ENCODE data around the gene NCAN.
A peak's percentile ranks its signal among the peaks of the same experiment; 100 is the strongest.

- peak; percentile 90 for TF ChIP-seq MAX (IDR thresholded peaks at IDR 0.05)
- TF ChIP-seq, protein P1, sequence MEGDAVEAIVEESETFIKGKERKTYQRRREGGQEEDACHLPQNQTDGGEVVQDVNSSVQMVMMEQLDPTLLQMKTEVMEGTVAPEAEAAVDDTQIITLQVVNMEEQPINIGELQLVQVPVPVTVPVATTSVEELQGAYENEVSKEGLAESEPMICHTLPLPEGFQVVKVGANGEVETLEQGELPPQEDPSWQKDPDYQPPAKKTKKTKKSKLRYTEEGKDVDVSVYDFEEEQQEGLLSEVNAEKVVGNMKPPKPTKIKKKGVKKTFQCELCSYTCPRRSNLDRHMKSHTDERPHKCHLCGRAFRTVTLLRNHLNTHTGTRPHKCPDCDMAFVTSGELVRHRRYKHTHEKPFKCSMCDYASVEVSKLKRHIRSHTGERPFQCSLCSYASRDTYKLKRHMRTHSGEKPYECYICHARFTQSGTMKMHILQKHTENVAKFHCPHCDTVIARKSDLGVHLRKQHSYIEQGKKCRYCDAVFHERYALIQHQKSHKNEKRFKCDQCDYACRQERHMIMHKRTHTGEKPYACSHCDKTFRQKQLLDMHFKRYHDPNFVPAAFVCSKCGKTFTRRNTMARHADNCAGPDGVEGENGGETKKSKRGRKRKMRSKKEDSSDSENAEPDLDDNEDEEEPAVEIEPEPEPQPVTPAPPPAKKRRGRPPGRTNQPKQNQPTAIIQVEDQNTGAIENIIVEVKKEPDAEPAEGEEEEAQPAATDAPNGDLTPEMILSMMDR (IDR thresholded peaks at IDR 0.05; ENCODE audit: control extremely low read depth in 1 of 3, insufficient read depth in 1 of 3, low read depth in 1 of 3, low read length in 3 of 3): peak; percentile 76 to 78 (median 76)
- no peak for TF ChIP-seq GABPA (IDR thresholded peaks at IDR 0.05; ENCODE audit: borderline replicate concordance, insufficient read depth, low read length)
- TF ChIP-seq CHD2 (IDR thresholded peaks at IDR 0.05; ENCODE audit: low read length): no peak
- no peak for TF ChIP-seq ZNF274 (IDR thresholded peaks at IDR 0.05; ENCODE audit: borderline replicate concordance, extremely low read depth, low read length)
Measured at GRCh38 chr19:19224852-19225494, 13.2 kb downstream of the NCAN start.
